ENCODE data around the gene CCK. TPM values are rescaled to one million over a fixed set of nuclear protein-coding genes. Genes with fewer than 3 reads are reported as not detected.
"Not testable (repeated sequence)": the region's sequence is repeated elsewhere in the genome, so short reads cannot be mapped to it uniquely, and the experiment has no call there.

CCK gene
- total RNA-seq, 1 donor from 2014 or later, result not detected

DNA sequence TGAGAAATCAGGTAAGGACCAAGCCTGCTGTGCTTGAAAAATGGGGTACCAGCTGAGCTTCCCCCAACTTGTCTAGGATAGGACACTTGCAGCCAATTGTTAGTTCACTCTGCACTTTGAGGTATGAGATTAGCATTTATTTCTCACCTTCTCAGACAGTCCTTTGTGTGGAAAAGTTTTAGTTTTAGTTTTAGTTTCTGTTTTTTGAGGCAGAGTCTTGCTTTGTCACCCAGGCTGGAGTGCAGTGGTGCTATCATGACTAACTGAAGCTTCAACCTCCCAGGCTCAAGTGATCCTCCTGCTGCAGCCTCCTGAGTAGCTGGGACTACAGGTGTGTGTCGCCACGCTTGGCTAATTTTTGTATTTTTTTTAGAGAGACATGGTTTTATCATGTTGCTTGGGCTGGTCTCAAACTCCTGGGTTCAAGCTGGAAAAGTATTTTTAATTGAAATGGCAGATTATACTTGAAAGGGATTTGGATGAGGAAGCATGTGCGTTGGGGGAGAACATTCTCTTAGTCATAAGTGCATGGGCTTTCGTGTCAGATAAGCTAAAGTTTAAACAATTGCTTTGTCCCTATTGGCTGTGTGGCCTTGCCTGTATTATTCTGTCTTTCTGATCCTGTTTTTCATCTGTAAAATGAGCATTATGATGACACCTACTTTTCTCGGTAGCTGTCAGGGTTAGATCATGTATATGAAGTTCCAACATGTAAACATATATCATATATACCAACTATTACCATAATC is 25.2 kb upstream of the CCK start:
- H3K4me3 Mint-ChIP-seq (ENCODE audit: unreplicated experiment), result no peak overlapping the region
- no peaks in the 10 kb centered on the region for H3K36me3 Mint-ChIP-seq (ENCODE audit: low read depth)
- no peak overlapping the region for H3K27ac Mint-ChIP-seq (ENCODE audit: unreplicated experiment)
- TF ChIP-seq, protein P1, sequence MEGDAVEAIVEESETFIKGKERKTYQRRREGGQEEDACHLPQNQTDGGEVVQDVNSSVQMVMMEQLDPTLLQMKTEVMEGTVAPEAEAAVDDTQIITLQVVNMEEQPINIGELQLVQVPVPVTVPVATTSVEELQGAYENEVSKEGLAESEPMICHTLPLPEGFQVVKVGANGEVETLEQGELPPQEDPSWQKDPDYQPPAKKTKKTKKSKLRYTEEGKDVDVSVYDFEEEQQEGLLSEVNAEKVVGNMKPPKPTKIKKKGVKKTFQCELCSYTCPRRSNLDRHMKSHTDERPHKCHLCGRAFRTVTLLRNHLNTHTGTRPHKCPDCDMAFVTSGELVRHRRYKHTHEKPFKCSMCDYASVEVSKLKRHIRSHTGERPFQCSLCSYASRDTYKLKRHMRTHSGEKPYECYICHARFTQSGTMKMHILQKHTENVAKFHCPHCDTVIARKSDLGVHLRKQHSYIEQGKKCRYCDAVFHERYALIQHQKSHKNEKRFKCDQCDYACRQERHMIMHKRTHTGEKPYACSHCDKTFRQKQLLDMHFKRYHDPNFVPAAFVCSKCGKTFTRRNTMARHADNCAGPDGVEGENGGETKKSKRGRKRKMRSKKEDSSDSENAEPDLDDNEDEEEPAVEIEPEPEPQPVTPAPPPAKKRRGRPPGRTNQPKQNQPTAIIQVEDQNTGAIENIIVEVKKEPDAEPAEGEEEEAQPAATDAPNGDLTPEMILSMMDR (IDR thresholded peaks at IDR 0.05), result no peak
- no peak for DNase-seq (ENCODE audit: low spot score)
- H3K4me1 Mint-ChIP-seq (ENCODE audit: low read depth), result no peaks in the 10 kb centered on the region
- H3K27me3 Mint-ChIP-seq (ENCODE audit: low read depth), result peaks cover 21% of the 10 kb centered on the region
- peaks cover 7% of the 10 kb centered on the region for H3K9me3 Mint-ChIP-seq (ENCODE audit: low read depth)

DNA sequence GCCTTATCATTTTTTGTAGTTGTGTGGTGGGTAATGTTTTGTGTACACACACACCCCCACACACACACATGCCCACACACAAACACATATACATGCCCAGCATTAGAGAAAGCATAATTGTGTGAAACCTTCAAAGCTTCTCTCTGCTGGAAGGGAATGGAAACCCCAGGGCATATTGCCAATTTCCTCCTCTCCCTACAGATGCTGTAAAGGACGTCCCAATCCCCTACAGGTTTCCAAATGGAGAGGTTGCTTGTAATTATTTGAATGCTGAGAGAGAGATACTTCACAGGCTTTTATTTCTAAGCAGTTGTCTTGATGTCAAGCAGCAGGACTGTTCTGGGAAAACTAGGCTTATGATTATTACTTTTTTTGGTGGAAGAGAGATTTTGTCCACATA is 23.0 kb upstream of the CCK start:
- Mint-ChIP-seq H3K9me3 (ENCODE audit: low read depth) (no peaks in the 10 kb centered on the region), H3K4me1 (ENCODE audit: low read depth) (no peaks in the 10 kb centered on the region), H3K27ac (ENCODE audit: unreplicated experiment) (no peak overlapping the region), H3K27me3 (ENCODE audit: low read depth) (peaks cover 15% of the 10 kb centered on the region), H3K36me3 (ENCODE audit: low read depth) (no peaks in the 10 kb centered on the region), H3K4me3 (ENCODE audit: unreplicated experiment) (no peak overlapping the region)
- TF ChIP-seq, protein P1 (IDR thresholded peaks at IDR 0.05), result no peak
- DNase-seq (ENCODE audit: low spot score), result no peak

- H3K4me3 Mint-ChIP-seq (ENCODE audit: unreplicated experiment), result no peak overlapping the region
- DNase-seq (ENCODE audit: low spot score), result no peak
- no peaks in the 10 kb centered on the region for H3K36me3 Mint-ChIP-seq (ENCODE audit: low read depth)
- no peaks in the 10 kb centered on the region for H3K9me3 Mint-ChIP-seq (ENCODE audit: low read depth)
- no peak overlapping the region for H3K27ac Mint-ChIP-seq (ENCODE audit: unreplicated experiment)
- no peaks in the 10 kb centered on the region for H3K4me1 Mint-ChIP-seq (ENCODE audit: low read depth)
- peaks cover 15% of the 10 kb centered on the region for H3K27me3 Mint-ChIP-seq (ENCODE audit: low read depth)
- TF ChIP-seq, protein P1 (IDR thresholded peaks at IDR 0.05), result no peak
Observed at GRCh38 chr3:42288385-42288784, 22.4 kb upstream of the CCK start.

GRCh38 chr3:42287423-42287822 is 21.4 kb upstream of the CCK start:
- H3K36me3 Mint-ChIP-seq (ENCODE audit: low read depth); H3K27ac Mint-ChIP-seq (ENCODE audit: unreplicated experiment): not testable (repeated sequence)

DNA sequence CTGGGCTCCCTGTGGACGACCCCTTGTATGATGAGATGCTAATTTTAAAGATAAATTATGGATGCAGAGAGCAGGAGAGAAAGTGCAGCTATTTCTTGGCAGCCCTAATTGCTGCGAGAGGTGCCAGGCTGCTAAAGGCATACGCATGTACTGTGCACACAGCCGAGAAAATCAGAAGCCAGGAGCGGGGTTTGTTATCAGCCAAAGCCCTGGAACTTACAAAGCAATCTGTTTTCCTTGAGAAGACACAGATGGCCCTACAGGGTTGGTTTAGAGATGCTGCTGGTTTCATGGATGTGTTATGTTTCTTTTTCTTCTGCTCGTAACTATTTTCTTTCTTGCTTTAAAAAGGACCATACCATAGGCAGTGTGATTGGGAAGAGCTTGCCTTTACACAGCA is 11.7 kb upstream of the CCK start:
- DNase-seq (ENCODE audit: low spot score), result no peak
- Mint-ChIP-seq H3K4me3 (ENCODE audit: unreplicated experiment) (no peak overlapping the region), H3K36me3 (ENCODE audit: low read depth) (no peaks in the 10 kb centered on the region), H3K9me3 (ENCODE audit: low read depth) (peaks cover 12% of the 10 kb centered on the region), H3K4me1 (ENCODE audit: low read depth) (no peaks in the 10 kb centered on the region), H3K27ac (ENCODE audit: unreplicated experiment) (no peak overlapping the region), H3K27me3 (ENCODE audit: low read depth) (peaks cover 26% of the 10 kb centered on the region)
- TF ChIP-seq, protein P1 (IDR thresholded peaks at IDR 0.05), result no peak

More at GRCh38 chr3:42287423-42287822, 21.4 kb upstream of the CCK start:
- not testable (repeated sequence) for H3K9me3 Mint-ChIP-seq (ENCODE audit: low read depth); H3K4me1 Mint-ChIP-seq (ENCODE audit: low read depth); DNase-seq (ENCODE audit: low spot score); H3K4me3 Mint-ChIP-seq (ENCODE audit: unreplicated experiment)
- peaks cover 12% of the 10 kb centered on the region for H3K27me3 Mint-ChIP-seq (ENCODE audit: low read depth)
